ENCODE data around the gene SERPINB8. TPM values are rescaled to one million over a fixed set of nuclear protein-coding genes. Genes with fewer than 3 reads are reported as not detected.

Gene SERPINB8
- total and polyA plus RNA-seq, 9 of the 15 experiments (the other 6 are each of a cell fraction or from before 2014, with no cell fraction given): 0.05 to 0.19 (median 0.09) TPM

- H3K9ac ChIP-seq (ENCODE audit: insufficient read depth in 1 of 2, low read depth in 2 of 2, low read length in 2 of 2): no peak overlapping the region
- no TSS peak for BruUV-seq (replicated peaks)
- intact Hi-C loops (cut with micrococcal nuclease): loop anchor here (5.0 kb wide), 1 partner anchor 458 kb away; no protein-coding TSS in a partner anchor
- no peak overlapping the region for H2AFZ ChIP-seq (ENCODE audit: low read depth, low read length)
- H4K20me1 ChIP-seq (replicated peaks; ENCODE audit: control insufficient read depth, insufficient read depth, low read length): no peaks in the 10 kb centered on the region
- H3K27me3 ChIP-seq (ENCODE audit: control insufficient read depth in 2 of 2, insufficient read depth in 2 of 2, low read length in 2 of 2): no peaks in the 10 kb centered on the region
- FAIRE-seq (no peak), ATAC-seq (no peak), DNase-seq (ENCODE audit: extremely low read depth in 1 of 4, low spot score in 3 of 4) (no peak)
- H3K4me2 ChIP-seq (ENCODE audit: insufficient read depth, low read length): no peak overlapping the region
- no peaks in the 10 kb centered on the region for H3K9me3 ChIP-seq (replicated peaks; ENCODE audit: control insufficient read depth, insufficient read depth, low read depth, low read length)
- 0% methylated on average over 2 of the region's 2 CpGs for WGBS (ENCODE audit: insufficient coverage, low coverage, missing lambda C conversion rate)
- CTCF ChIA-PET (ENCODE audit: low intra/inter-chr PET ratio): no interaction called here
- H3K9me1 ChIP-seq (ENCODE audit: control insufficient read depth, insufficient read depth, low read length): no peaks in the 10 kb centered on the region
- no peaks in the 10 kb centered on the region for H3K79me2 ChIP-seq (ENCODE audit: control insufficient read depth, insufficient read depth, low read length)
- H3K4me1 ChIP-seq (replicated peaks in 1 of 2; ENCODE audit: control insufficient read depth in 2 of 2, insufficient read depth in 2 of 2, low read length in 2 of 2): peaks cover 0 to 11% of the 10 kb centered on the region in 2 experiments; a peak in 1 of 5 replicates
- no peaks in the 10 kb centered on the region for H3K36me3 ChIP-seq (ENCODE audit: control insufficient read depth, insufficient read depth, low read length)
- in situ Hi-C loops (cut with MboI): loop anchor here (25.0 kb wide), 1 partner anchor 463 kb away; no protein-coding TSS in a partner anchor
- H3K4me3 ChIP-seq: no peak overlapping the region
- TF ChIP-seq MTA2 (IDR thresholded peaks at IDR 0.05; ENCODE audit: low read depth) (no peak), RAD21 (CRISPR knock-in tag; conservative IDR thresholded peaks at IDR 0.05 in 1 of 2, IDR thresholded peaks at IDR 0.05 in 1 of 2) (0 out of 4 replicates have a peak, but pooled peaks have one; percentile 3 to 19)
- H3K27ac ChIP-seq (ENCODE audit: extremely low read depth, low read depth, low read length): no peak overlapping the region
- POLR2A ChIA-PET: no interaction called here
Measured at GRCh38 chr18:63974991-63975390, 5.1 kb downstream of the SERPINB8 start.

DNA sequence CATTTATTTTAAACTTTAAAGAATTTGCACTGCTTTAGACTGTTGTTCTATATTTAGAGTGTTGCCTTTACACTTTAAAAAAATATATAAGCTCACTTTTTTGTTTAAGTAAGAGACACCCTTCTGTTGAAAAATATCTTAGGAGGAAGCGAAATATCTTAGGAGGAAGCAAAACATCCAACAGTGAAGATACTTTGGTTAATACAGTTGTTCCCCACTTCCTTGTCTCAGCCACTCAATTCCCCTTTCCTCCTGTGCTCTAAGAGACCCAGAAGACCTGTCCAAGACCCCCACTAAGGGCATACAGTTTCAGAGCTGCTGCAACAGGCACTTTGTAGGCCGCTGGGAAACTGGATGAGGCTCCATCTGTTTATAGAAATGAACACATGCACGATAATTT, 5.7 kb downstream of the SERPINB8 start:
- intact Hi-C loops (cut with micrococcal nuclease) (loop anchor here (5.0 kb wide), 1 partner anchor 458 kb away; no protein-coding TSS in a partner anchor), in situ Hi-C loops (cut with MboI) (loop anchor here (25.0 kb wide), 1 partner anchor 463 kb away; no protein-coding TSS in a partner anchor)
- H2AFZ ChIP-seq (ENCODE audit: low read depth, low read length): no peak overlapping the region
- no peak overlapping the region for H3K9ac ChIP-seq (ENCODE audit: insufficient read depth in 1 of 2, low read depth in 2 of 2, low read length in 2 of 2)
- no peak overlapping the region for H3K27ac ChIP-seq (ENCODE audit: extremely low read depth, low read depth, low read length)
- FAIRE-seq (no peak), DNase-seq (ENCODE audit: extremely low read depth in 1 of 4, low spot score in 3 of 4) (no peak), ATAC-seq (no peak)
- no peaks in the 10 kb centered on the region for H3K9me3 ChIP-seq (replicated peaks; ENCODE audit: control insufficient read depth, insufficient read depth, low read depth, low read length)
- POLR2A ChIA-PET: no interaction called here
- H3K36me3 ChIP-seq (ENCODE audit: control insufficient read depth, insufficient read depth, low read length): no peaks in the 10 kb centered on the region
- 0% methylated on average over 3 of the region's 3 CpGs for WGBS (ENCODE audit: insufficient coverage, low coverage, missing lambda C conversion rate)
- no peak overlapping the region for H3K4me2 ChIP-seq (ENCODE audit: insufficient read depth, low read length)
- H3K4me1 ChIP-seq (replicated peaks in 1 of 2; ENCODE audit: control insufficient read depth in 2 of 2, insufficient read depth in 2 of 2, low read length in 2 of 2): peaks cover 0 to 4% of the 10 kb centered on the region in 2 experiments; a peak in 1 of 5 replicates
- H3K79me2 ChIP-seq (ENCODE audit: control insufficient read depth, insufficient read depth, low read length): no peaks in the 10 kb centered on the region
- H4K20me1 ChIP-seq (replicated peaks; ENCODE audit: control insufficient read depth, insufficient read depth, low read length): no peaks in the 10 kb centered on the region
- no peak overlapping the region for H3K4me3 ChIP-seq
- BruUV-seq (replicated peaks): no TSS peak
- CTCF ChIA-PET (ENCODE audit: low intra/inter-chr PET ratio): no interaction called here
- H3K27me3 ChIP-seq (ENCODE audit: control insufficient read depth in 2 of 2, insufficient read depth in 2 of 2, low read length in 2 of 2): no peaks in the 10 kb centered on the region
- no peaks in the 10 kb centered on the region for H3K9me1 ChIP-seq (ENCODE audit: control insufficient read depth, insufficient read depth, low read length)
- TF ChIP-seq FOXK1 (CRISPR knock-in tag; IDR thresholded peaks at IDR 0.05; ENCODE audit: borderline replicate concordance) (no peak), SLC30A9 (CRISPR knock-in tag; IDR thresholded peaks at IDR 0.05) (no peak), TEAD1 (CRISPR knock-in tag; IDR thresholded peaks at IDR 0.05) (no peak), POLR2AphosphoS5 (IDR thresholded peaks at IDR 0.05; ENCODE audit: control insufficient read depth, insufficient read depth, low read depth, low read length) (no peak), KLF10 (CRISPR knock-in tag; IDR thresholded peaks at IDR 0.05) (no peak), POLR2H (tag; IDR thresholded peaks at IDR 0.05; ENCODE audit: low read depth) (no peak), GATA2 (CRISPR knock-in tag; IDR thresholded peaks at IDR 0.05) (no peak), SMAD1 (IDR thresholded peaks at IDR 0.05; ENCODE audit: low read depth, low read length, partially characterized antibody) (no peak), MCM2 (IDR thresholded peaks at IDR 0.05; ENCODE audit: low read depth) (no peak), CHD1 (IDR thresholded peaks at IDR 0.05; ENCODE audit: low read length) (no peak)
- TF ChIP-seq, protein P1, sequence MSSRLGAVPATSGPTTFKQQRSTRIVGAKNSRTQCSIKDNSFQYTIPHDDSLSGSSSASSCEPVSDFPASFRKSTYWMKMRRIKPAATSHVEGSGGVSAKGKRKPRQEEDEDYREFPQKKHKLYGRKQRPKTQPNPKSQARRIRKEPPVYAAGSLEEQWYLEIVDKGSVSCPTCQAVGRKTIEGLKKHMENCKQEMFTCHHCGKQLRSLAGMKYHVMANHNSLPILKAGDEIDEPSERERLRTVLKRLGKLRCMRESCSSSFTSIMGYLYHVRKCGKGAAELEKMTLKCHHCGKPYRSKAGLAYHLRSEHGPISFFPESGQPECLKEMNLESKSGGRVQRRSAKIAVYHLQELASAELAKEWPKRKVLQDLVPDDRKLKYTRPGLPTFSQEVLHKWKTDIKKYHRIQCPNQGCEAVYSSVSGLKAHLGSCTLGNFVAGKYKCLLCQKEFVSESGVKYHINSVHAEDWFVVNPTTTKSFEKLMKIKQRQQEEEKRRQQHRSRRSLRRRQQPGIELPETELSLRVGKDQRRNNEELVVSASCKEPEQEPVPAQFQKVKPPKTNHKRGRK (tag; IDR thresholded peaks at IDR 0.05): no peak
